RWPE2 (cell line): Measurements from ENCODE around the gene MAP9.
"Not testable (repeated sequence)": the region's sequence is repeated elsewhere in the genome, so short reads cannot be mapped to it uniquely, and the experiment has no call there.

ENCODE experiments used
- ATAC-seq: fragments of 200-7000 bp; cut with Tn5 transposase; 3 replicates; pipeline ENCODE4 v1.9.1; 2021; ENCODE audit warnings: low read depth
- DNase-seq: peaks from one replicate; pipeline ENCODE4 v3.0.0-alpha.2; 2020; ENCODE audit warnings: low spot score
- H3K27ac ChIP-seq: fragments of 450-650 bp; 2 replicates; pipeline ENCODE4 v1.5.1; 2017; ENCODE audit warnings: mild to moderate bottlenecking; ENCODE audit not compliant: poor library complexity, severe bottlenecking
- H3K27me3 ChIP-seq: fragments of 250-450 bp; sonication (Bioruptor Pico); 2 replicates; pipeline ENCODE4 v1.5.1; 2021; ENCODE audit warnings: mild to moderate bottlenecking, moderate library complexity; ENCODE audit not compliant: insufficient read depth, poor library complexity, severe bottlenecking
- H3K36me3 ChIP-seq: fragments of 250-450 bp; sonication (Bioruptor Pico); 2 replicates; pipeline ENCODE4 v1.5.1; 2020; ENCODE audit warnings: low read depth, mild to moderate bottlenecking, moderate library complexity
- H3K4me1 ChIP-seq: fragments of 250-450 bp; sonication (Bioruptor Pico); 2 replicates; pipeline ENCODE4 v1.5.1; 2021; ENCODE audit warnings: mild to moderate bottlenecking, moderate library complexity; ENCODE audit not compliant: insufficient read depth, poor library complexity, severe bottlenecking
- H3K4me3 ChIP-seq: fragments of 250-450 bp; sonication (Bioruptor Pico); 2 replicates; pipeline ENCODE4 v1.5.1; 2021; ENCODE audit warnings: mild to moderate bottlenecking, moderate library complexity; ENCODE audit not compliant: severe bottlenecking
- H3K9me3 ChIP-seq: fragments of 250-450 bp; sonication (Bioruptor Pico); 2 replicates; pipeline ENCODE4 v1.5.1; 2021; ENCODE audit warnings: mild to moderate bottlenecking, moderate library complexity; ENCODE audit not compliant: severe bottlenecking
- TF ChIP-seq, protein P1 (sequence below): fragments of 450-650 bp; IDR thresholded peaks from one replicate; pipeline ENCODE4 v1.5.1; 2017; ENCODE audit warnings: mild to moderate bottlenecking, moderate library complexity; ENCODE audit not compliant: poor library complexity, severe bottlenecking

The MAP9 gene

DNA sequence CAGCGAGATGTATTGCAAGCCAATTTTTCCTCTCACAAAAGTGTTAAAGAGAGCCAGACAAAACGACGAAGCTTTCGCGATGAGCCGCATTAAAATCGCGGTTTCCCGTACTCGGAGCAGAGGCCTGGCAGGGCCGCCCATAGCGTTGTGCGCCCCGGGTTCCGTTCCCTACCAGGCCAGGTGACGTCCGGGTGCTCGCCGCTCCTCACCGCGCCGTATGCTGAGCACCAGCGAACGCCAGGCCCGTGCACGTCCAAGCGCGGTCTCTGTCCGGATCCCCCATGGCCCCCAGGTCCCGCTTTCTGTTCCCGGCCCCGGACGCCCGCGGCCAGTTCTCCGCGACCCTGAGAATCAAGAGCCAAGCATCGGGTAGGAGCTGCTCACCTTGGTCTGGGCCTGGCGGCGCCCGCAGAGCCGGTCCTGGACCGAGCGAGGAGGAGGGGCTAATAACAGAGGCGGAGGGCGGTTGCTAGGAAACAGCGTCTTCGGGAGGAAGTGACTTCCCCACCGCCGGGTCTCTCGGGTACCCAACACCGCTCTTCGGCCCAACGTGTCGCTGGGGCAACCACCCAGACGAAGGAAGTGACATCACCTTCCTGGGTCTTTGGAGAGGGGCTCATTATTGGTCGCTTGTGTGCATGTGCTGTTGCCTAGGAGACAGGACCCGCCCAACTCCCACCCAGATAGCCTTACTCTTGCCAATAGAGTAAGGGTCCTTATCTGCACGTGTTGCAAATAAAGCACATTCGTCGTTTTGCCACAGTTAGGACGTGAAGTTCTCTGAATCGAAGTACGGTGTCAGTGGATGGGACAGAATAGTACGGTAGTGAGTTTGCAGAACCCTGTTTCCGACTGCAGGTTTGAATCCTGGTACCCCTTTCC lies at the start of gene MAP9:
TSS of gene MAP9 (minus strand) at position 579 of the 882 bp plus-strand sequence. CDS start 1,115 bp downstream, outside the sequence.
- peak; percentile 90 for DNase-seq
- Histone ChIP-seq H3K4me1 (peaks cover 10% of the 10 kb centered on the region), H3K27me3 (no peaks in the 10 kb centered on the region), H3K4me3 (peak within 1 kb of the TSS; percentile 71), H3K9me3 (no peaks in the 10 kb centered on the region), H3K36me3 (peaks cover 8% of the 10 kb centered on the region), H3K27ac (peak within 1 kb of the TSS; percentile 6)
- TF ChIP-seq, protein P1, sequence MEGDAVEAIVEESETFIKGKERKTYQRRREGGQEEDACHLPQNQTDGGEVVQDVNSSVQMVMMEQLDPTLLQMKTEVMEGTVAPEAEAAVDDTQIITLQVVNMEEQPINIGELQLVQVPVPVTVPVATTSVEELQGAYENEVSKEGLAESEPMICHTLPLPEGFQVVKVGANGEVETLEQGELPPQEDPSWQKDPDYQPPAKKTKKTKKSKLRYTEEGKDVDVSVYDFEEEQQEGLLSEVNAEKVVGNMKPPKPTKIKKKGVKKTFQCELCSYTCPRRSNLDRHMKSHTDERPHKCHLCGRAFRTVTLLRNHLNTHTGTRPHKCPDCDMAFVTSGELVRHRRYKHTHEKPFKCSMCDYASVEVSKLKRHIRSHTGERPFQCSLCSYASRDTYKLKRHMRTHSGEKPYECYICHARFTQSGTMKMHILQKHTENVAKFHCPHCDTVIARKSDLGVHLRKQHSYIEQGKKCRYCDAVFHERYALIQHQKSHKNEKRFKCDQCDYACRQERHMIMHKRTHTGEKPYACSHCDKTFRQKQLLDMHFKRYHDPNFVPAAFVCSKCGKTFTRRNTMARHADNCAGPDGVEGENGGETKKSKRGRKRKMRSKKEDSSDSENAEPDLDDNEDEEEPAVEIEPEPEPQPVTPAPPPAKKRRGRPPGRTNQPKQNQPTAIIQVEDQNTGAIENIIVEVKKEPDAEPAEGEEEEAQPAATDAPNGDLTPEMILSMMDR = no peak
- peak; percentile 92 for ATAC-seq

DNA sequence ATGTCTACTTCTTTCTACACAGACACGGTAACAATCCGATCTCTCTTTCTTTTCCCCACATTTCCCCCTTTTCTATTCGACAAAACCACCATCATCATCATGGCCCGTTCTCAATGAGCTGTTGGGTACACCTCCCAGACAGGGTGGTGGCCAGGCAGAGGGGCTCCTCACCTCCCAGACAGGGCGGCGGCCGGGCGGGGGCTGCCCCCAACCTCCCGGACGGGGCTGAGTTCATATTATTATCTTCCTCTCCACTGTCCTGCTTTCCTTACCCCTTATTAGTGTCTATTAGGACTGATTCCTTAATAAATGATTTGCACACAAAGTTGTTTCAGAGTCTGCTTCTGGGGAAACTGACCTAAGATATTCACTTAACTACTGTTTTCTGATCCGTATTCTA lies 48.0 kb upstream of the MAP9 start:
- not testable (repeated sequence) for DNase-seq, H3K27me3 ChIP-seq, H3K9me3 ChIP-seq, H3K36me3 ChIP-seq, ATAC-seq, H3K27ac ChIP-seq, H3K4me3 ChIP-seq, H3K4me1 ChIP-seq

DNA sequence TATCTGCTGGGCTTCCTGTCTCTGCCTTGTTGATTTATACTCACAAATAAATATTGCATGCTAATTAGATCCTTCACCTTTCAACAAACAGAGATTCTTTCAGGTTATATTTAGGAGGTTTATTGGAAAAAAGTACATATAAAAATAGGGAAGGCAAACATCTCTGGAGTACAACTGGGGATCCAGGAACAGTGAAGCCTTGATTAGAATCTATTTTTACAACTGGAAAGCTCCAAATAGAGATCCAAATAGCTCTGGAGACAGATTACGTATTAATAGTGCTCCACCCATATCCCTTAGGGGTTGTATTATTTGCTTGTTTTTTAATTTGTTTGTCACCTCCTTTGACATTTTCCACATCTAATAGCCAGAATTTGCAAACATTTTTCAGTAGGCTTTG lies 46.9 kb upstream of the MAP9 start:
- no peaks in the 10 kb centered on the region for H3K9me3 ChIP-seq
- H3K36me3 ChIP-seq = no peaks in the 10 kb centered on the region
- TF ChIP-seq, protein P1 = no peak
- no peak overlapping the region for H3K4me3 ChIP-seq
- ATAC-seq = no peak
- no peak overlapping the region for H3K27ac ChIP-seq
- H3K4me1 ChIP-seq = no peaks in the 10 kb centered on the region
- DNase-seq = no peak
- no peaks in the 10 kb centered on the region for H3K27me3 ChIP-seq

DNA sequence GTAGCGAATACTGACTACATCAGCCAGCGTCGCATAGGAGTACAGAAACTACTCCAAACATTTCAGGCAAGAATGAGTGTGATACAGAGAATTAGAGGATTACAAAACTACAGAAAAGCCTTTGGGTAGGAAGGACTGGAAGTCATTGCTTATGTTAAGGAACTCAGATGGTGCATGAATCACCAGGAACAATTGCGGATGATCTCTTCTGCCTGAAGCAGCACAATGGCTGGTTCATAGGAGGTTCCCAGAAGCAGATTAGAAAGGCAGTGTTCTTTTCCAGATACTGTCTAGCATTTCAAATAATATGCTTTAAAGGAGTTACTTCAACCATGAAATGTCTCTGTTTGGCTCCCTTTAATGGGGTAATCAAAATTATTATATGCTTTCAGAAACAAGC lies 42.5 kb upstream of the MAP9 start:
- H3K27ac ChIP-seq = no peak overlapping the region
- H3K4me3 ChIP-seq = no peak overlapping the region
- DNase-seq = no peak
- no peaks in the 10 kb centered on the region for H3K9me3 ChIP-seq
- ATAC-seq = peak; percentile 51; the same call in 2 of the 3 replicates
- no peaks in the 10 kb centered on the region for H3K4me1 ChIP-seq
- H3K36me3 ChIP-seq = no peaks in the 10 kb centered on the region
- TF ChIP-seq, protein P1 = no peak
- no peaks in the 10 kb centered on the region for H3K27me3 ChIP-seq

DNA sequence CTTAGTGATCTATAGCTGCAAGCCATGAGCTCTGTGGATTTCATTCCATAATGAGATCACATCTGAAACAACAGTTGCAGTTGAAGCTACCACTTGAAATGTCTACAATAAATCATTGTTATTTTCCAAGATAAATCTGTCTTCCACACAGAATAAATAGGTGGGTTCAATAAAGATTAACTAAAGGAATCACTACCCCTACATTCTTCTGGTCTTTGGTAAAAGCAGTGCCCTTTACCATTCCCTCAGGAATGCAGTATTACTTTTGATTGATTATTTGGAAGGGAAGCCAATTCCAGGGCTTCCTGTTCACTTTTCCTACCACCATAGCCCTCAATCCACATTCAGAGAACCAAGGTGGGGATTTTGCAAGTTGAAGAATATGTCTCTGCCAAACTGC lies 38.9 kb upstream of the MAP9 start:
- H3K4me1 ChIP-seq = no peaks in the 10 kb centered on the region
- DNase-seq (no peak), ATAC-seq (no peak)
- no peaks in the 10 kb centered on the region for H3K27me3 ChIP-seq
- no peaks in the 10 kb centered on the region for H3K36me3 ChIP-seq
- TF ChIP-seq, protein P1 = no peak
- H3K9me3 ChIP-seq = no peaks in the 10 kb centered on the region
- no peak overlapping the region for H3K4me3 ChIP-seq
- H3K27ac ChIP-seq = no peak overlapping the region
